HG03025 (cell line): ENCODE data around the gene RPL11.
"Not testable (repeated sequence)": the region's sequence is repeated elsewhere in the genome, so short reads cannot be mapped to it uniquely, and the experiment has no call there.

Experiments used
- ATAC-seq: cut with Tn5 transposase; IDR thresholded peaks from one replicate; pipeline ENCODE4 v1.9.1; 2021; ENCODE audit warnings: mild to moderate bottlenecking, moderate library complexity; ENCODE audit not compliant: unreplicated experiment, low FRiP score

The RPL11 gene

GRCh38 chr1:23727362-23727811, 35.8 kb downstream of the RPL11 start:
- no peak for ATAC-seq

- no peak for ATAC-seq
Observed at GRCh38 chr1:23732363-23733224, 41.0 kb downstream of the RPL11 start.

- ATAC-seq = not testable (repeated sequence)
Observed at GRCh38 chr1:23733281-23733680, 41.7 kb downstream of the RPL11 start.

- ATAC-seq = no peak
Observed at GRCh38 chr1:23736437-23737134, 45.0 kb downstream of the RPL11 start.

- no peak for ATAC-seq
Observed at GRCh38 chr1:23741609-23742008, 50.0 kb downstream of the RPL11 start.

- ATAC-seq = peak; percentile 17
Observed at GRCh38 chr1:23742670-23743286, 51.2 kb downstream of the RPL11 start.

- peak; percentile 61 for ATAC-seq
Observed at GRCh38 chr1:23743287-23744152, 51.9 kb downstream of the RPL11 start, which contains the start of gene ELOA. Gene ELOA, plus strand, starts transcription at chr1:23743471. Its CDS starts 33 bp downstream, at chr1:23743504.

GRCh38 chr1:23745515-23745914, 53.9 kb downstream of the RPL11 start:
- no peak for ATAC-seq
